ENCODE measurements around the gene VKORC1.
"Not testable (repeated sequence)": the region's sequence is repeated elsewhere in the genome, so short reads cannot be mapped to it uniquely, and the experiment has no call there.

VKORC1 gene

GRCh38 chr16:31107465-31107867 is 12.9 kb upstream of the VKORC1 start:
- no peak for DNase-seq (ENCODE audit: low read depth)

- no peak for DNase-seq (ENCODE audit: low read depth)
Measured at GRCh38 chr16:31106509-31107464, 12.2 kb upstream of the VKORC1 start.

- DNase-seq (ENCODE audit: low read depth), result peak; percentile 79
Measured at GRCh38 chr16:31105677-31106213, 11.1 kb upstream of the VKORC1 start.

GRCh38 chr16:31100876-31101641 is 6.5 kb upstream of the VKORC1 start:
- not testable (repeated sequence) for DNase-seq (ENCODE audit: low read depth)

- no peak for DNase-seq (ENCODE audit: low read depth)
Measured at GRCh38 chr16:31099860-31100638, 5.5 kb upstream of the VKORC1 start.

GRCh38 chr16:31094088-31094423 is 541 bp downstream of the VKORC1 start:
- DNase-seq (ENCODE audit: low read depth), result no peak

GRCh38 chr16:31093132-31093703 is 1.4 kb downstream of the VKORC1 start:
- DNase-seq (ENCODE audit: low read depth), result no peak

GRCh38 chr16:31092330-31092729 is 2.3 kb downstream of the VKORC1 start:
- DNase-seq (ENCODE audit: low read depth), result no peak

GRCh38 chr16:31090540-31090939 is 4.1 kb downstream of the VKORC1 start:
- DNase-seq (ENCODE audit: low read depth), result no peak

- DNase-seq (ENCODE audit: low read depth), result no peak
Measured at GRCh38 chr16:31089199-31089598, 5.4 kb downstream of the VKORC1 start.

- no peak for DNase-seq (ENCODE audit: low read depth)
Measured at GRCh38 chr16:31088459-31089183, 6.0 kb downstream of the VKORC1 start, which contains the start of gene PRSS53. TSS of gene PRSS53 (minus strand) at chr16:31088943. CDS start at chr16:31088809, 134 bp downstream.

- DNase-seq (ENCODE audit: low read depth), result no peak
Measured at GRCh38 chr16:31087971-31088370, 6.6 kb downstream of the VKORC1 start.

- DNase-seq (ENCODE audit: low read depth), result no peak
Measured at GRCh38 chr16:31087481-31087880, 7.1 kb downstream of the VKORC1 start.

- no peak for DNase-seq (ENCODE audit: low read depth)
Measured at GRCh38 chr16:31086629-31086906, 8.0 kb downstream of the VKORC1 start.

- no peak for DNase-seq (ENCODE audit: low read depth)
Measured at GRCh38 chr16:31085873-31086628, 8.5 kb downstream of the VKORC1 start.

GRCh38 chr16:31085411-31085810 is 9.2 kb downstream of the VKORC1 start:
- DNase-seq (ENCODE audit: low read depth), result no peak

GRCh38 chr16:31084584-31085302 is 9.9 kb downstream of the VKORC1 start:
- DNase-seq (ENCODE audit: low read depth), result no peak

- no peak for DNase-seq (ENCODE audit: low read depth)
Measured at GRCh38 chr16:31083981-31084380, 10.6 kb downstream of the VKORC1 start.

- DNase-seq (ENCODE audit: low read depth), result no peak
Measured at GRCh38 chr16:31083556-31083955, 11.0 kb downstream of the VKORC1 start.

GRCh38 chr16:31083081-31083480 is 11.5 kb downstream of the VKORC1 start:
- DNase-seq (ENCODE audit: low read depth), result no peak
